Measurements from ENCODE around the gene SH3TC1. TPM values are rescaled to one million over a fixed set of nuclear protein-coding genes. Genes with fewer than 3 reads are reported as not detected.
A peak's percentile ranks its signal among the peaks of the same experiment; 100 is the strongest.

SH3TC1 gene
- total and polyA plus RNA-seq, 10 of the 15 experiments (the other 5 are each of a cell fraction or from before 2014, with no cell fraction given): 0.19 to 47.0 (median 18.4) TPM

GRCh38 chr4:8231551-8232049 lies 32.5 kb downstream of the SH3TC1 start:
- RAD21 ChIA-PET (ENCODE audit: unreplicated experiment): interaction anchor here (0.7 kb wide), 1 partner anchor 55 kb away, joined by 3 read pairs; no protein-coding TSS in a partner anchor
- DNase-seq (ENCODE audit: low read depth, low spot score) (no peak), ATAC-seq (no peak), FAIRE-seq (no peak)
- Histone ChIP-seq H3K27me3 (replicated peaks in 1 of 2; ENCODE audit: control insufficient read depth in 2 of 2, insufficient read depth in 2 of 2, low read length in 1 of 2) (no peaks in the 10 kb centered on the region), H3K4me2 (ENCODE audit: control insufficient read depth, insufficient read depth) (no peak overlapping the region), H3K79me2 (ENCODE audit: control insufficient read depth, insufficient read depth, low read length) (peaks cover 3% of the 10 kb centered on the region; the same call in 1 of the 2 replicates), H3K4me3 (no peak overlapping the region), H3K9ac (ENCODE audit: control insufficient read depth, insufficient read depth, low read length) (no peak overlapping the region), H3K36me3 (ENCODE audit: control insufficient read depth in 2 of 2, insufficient read depth in 2 of 2, low read length in 1 of 2) (peaks cover 16 to 18% of the 10 kb centered on the region in 2 experiments), H3K4me1 (ENCODE audit: control insufficient read depth, insufficient read depth, low read length) (peaks cover 29% of the 10 kb centered on the region), H2AFZ (ENCODE audit: control insufficient read depth, low read depth, low read length) (no peak overlapping the region), H3K9me3 (replicated peaks; ENCODE audit: control insufficient read depth, insufficient read depth, low read length) (no peaks in the 10 kb centered on the region), H4K20me1 (ENCODE audit: control insufficient read depth, insufficient read depth) (no peaks in the 10 kb centered on the region), H3K27ac (ENCODE audit: control insufficient read depth, insufficient read depth) (no peak overlapping the region)
- WGBS (ENCODE audit: insufficient coverage, insufficient replicate concordance, low lambda C conversion rate, missing lambda C conversion rate): 79% methylated on average over 21 of the region's 21 CpGs
- intact Hi-C loops (cut with micrococcal nuclease; ENCODE audit: unreplicated experiment): no loop called here
- BruUV-seq (replicated peaks): no TSS peak
- CTCF ChIA-PET: interaction anchor here (1.3 to 4.1 kb wide), 3 partner anchors 30 to 55 kb away, joined by 3 to 12 read pairs (median 4); partner anchors contain the start of gene SH3TC1
- SMC1A ChIA-PET (ENCODE audit: uncharacterized antibody, unreplicated experiment): interaction anchor here (0.6 to 1.7 kb wide), 2 partner anchors 25 to 55 kb away, joined by 3 to 7 read pairs; no protein-coding TSS in a partner anchor
- POLR2A ChIA-PET: no interaction called here
- in situ Hi-C loops (cut with MboI): no loop called here
- TF ChIP-seq MTA2 (IDR thresholded peaks at IDR 0.05; ENCODE audit: low read depth) (no peak), POLR2A (IDR thresholded peaks at IDR 0.05; ENCODE audit: low read depth, low read length) (peak; percentile 11; the same call in 1 of the 2 replicates), ZNF217 (IDR thresholded peaks at IDR 0.05) (no peak), POLR2AphosphoS5 (IDR thresholded peaks at IDR 0.05; ENCODE audit: low read length) (0 out of 2 replicates have a peak, but pooled peaks have one; percentile 3), TCF12 (IDR thresholded peaks at IDR 0.05; ENCODE audit: low read depth, low read length) (no peak)

- DNase-seq (ENCODE audit: low read depth, low spot score): no peak
- CTCF ChIA-PET: interaction anchor here (0.7 kb wide), 1 partner anchor 56 kb away, joined by 3 read pairs; no protein-coding TSS in a partner anchor
- no peak for ATAC-seq
- BruUV-seq (replicated peaks): no TSS peak
- no peak for FAIRE-seq
- H3K4me3 ChIP-seq: no peak overlapping the region
- H3K9ac ChIP-seq (ENCODE audit: control insufficient read depth, insufficient read depth, low read length): no peak overlapping the region
- H3K27me3 ChIP-seq (replicated peaks in 1 of 2; ENCODE audit: control insufficient read depth in 2 of 2, insufficient read depth in 2 of 2, low read length in 1 of 2): no peaks in the 10 kb centered on the region
- no peaks in the 10 kb centered on the region for H4K20me1 ChIP-seq (ENCODE audit: control insufficient read depth, insufficient read depth)
- H3K27ac ChIP-seq (ENCODE audit: control insufficient read depth, insufficient read depth): no peak overlapping the region
- peaks cover 8 to 21% of the 10 kb centered on the region in 2 experiments for H3K36me3 ChIP-seq (ENCODE audit: control insufficient read depth in 2 of 2, insufficient read depth in 2 of 2, low read length in 1 of 2)
- SMC1A ChIA-PET (ENCODE audit: uncharacterized antibody, unreplicated experiment): no interaction called here
- over 99% methylated on average over 11 of the region's 11 CpGs for WGBS (ENCODE audit: insufficient coverage, insufficient replicate concordance, low lambda C conversion rate, missing lambda C conversion rate)
- intact Hi-C loops (cut with micrococcal nuclease; ENCODE audit: unreplicated experiment) (no loop called here), in situ Hi-C loops (cut with MboI) (no loop called here)
- H3K9me3 ChIP-seq (replicated peaks; ENCODE audit: control insufficient read depth, insufficient read depth, low read length): no peaks in the 10 kb centered on the region
- POLR2A ChIA-PET: no interaction called here
- RAD21 ChIA-PET (ENCODE audit: unreplicated experiment): no interaction called here
- no peak overlapping the region for H3K4me2 ChIP-seq (ENCODE audit: control insufficient read depth, insufficient read depth)
- H3K4me1 ChIP-seq (ENCODE audit: control insufficient read depth, insufficient read depth, low read length): peaks cover 28% of the 10 kb centered on the region
- peaks cover 3% of the 10 kb centered on the region; the same call in 1 of the 2 replicates for H3K79me2 ChIP-seq (ENCODE audit: control insufficient read depth, insufficient read depth, low read length)
- H2AFZ ChIP-seq (ENCODE audit: control insufficient read depth, low read depth, low read length): no peak overlapping the region
- TF ChIP-seq RB1 (IDR thresholded peaks at IDR 0.05; ENCODE audit: borderline replicate concordance): no peak
- no peak for TF ChIP-seq ELK1 (IDR thresholded peaks at IDR 0.05; ENCODE audit: low read depth, low read length)
- no peak for TF ChIP-seq SRF (IDR thresholded peaks at IDR 0.05; ENCODE audit: low read depth in 2 of 2, low read length in 2 of 2)
- no peak for TF ChIP-seq CEBPB (IDR thresholded peaks at IDR 0.05; ENCODE audit: borderline replicate concordance in 1 of 2, low read depth in 2 of 2, low read length in 2 of 2)
- TF ChIP-seq SP1 (IDR thresholded peaks at IDR 0.05; ENCODE audit: low read depth, low read length): no peak
- TF ChIP-seq ZBTB11 (CRISPR knock-in tag; IDR thresholded peaks at IDR 0.05): no peak
- TF ChIP-seq HSF1 (IDR thresholded peaks at IDR 0.05; ENCODE audit: low read depth, low read length): no peak
Observed at GRCh38 chr4:8232748-8233147, 33.7 kb downstream of the SH3TC1 start.

Data from GM12878 (cell line).